T47D (cell line): ENCODE measurements around the gene CFAP299.
A peak's percentile ranks its signal among the peaks of the same experiment; 100 is the strongest.

Experiments
- DNase-seq, 2 experiments: peaks; one replicate each; pipeline versions ENCODE4 v3.0.0 to v3.0.0-alpha.2; 2011 to 2012; ENCODE audit warnings: low read depth in 1 of 2, low spot score in 1 of 2
- JUND ChIP-seq: IDR thresholded peaks from 2 replicates; pipeline ENCODE4 v1.6.1; 2012; ENCODE audit warnings: low read depth
- in situ Hi-C: cut with HindIII; loops from 2 replicates; pipeline ENCODE4 v1.10.0; 2016; ENCODE audit warnings: low sequenced_read_pairs, low pct_unique_long_range_greater_than_20kb

CFAP299 gene

GRCh38 chr4:80922941-80923340, 587.4 kb downstream of the CFAP299 start:
- no peak for DNase-seq
- in situ Hi-C loops, result no loop called here
- TF ChIP-seq JUND, result no peak

GRCh38 chr4:80925293-80925692, 589.8 kb downstream of the CFAP299 start:
- DNase-seq, result no peak

GRCh38 chr4:80926446-80926845, 590.9 kb downstream of the CFAP299 start:
- in situ Hi-C loops, result no loop called here
- no peak for TF ChIP-seq JUND
- DNase-seq, result no peak

More at GRCh38 chr4:80925293-80925692, 589.8 kb downstream of the CFAP299 start:
- in situ Hi-C loops, result no loop called here
- no peak for TF ChIP-seq JUND

- TF ChIP-seq JUND, result no peak
- no peak for DNase-seq
- in situ Hi-C loops, result no loop called here
Observed at GRCh38 chr4:80926891-80927290, 591.4 kb downstream of the CFAP299 start.

GRCh38 chr4:80927420-80927819, 591.9 kb downstream of the CFAP299 start:
- DNase-seq, result no peak
- in situ Hi-C loops, result no loop called here
- TF ChIP-seq JUND, result no peak

- no peak for DNase-seq
- no peak for TF ChIP-seq JUND
- in situ Hi-C loops, result no loop called here
Observed at GRCh38 chr4:80931631-80932081, 596.1 kb downstream of the CFAP299 start.

GRCh38 chr4:80948141-80948540, 612.6 kb downstream of the CFAP299 start:
- TF ChIP-seq JUND, result no peak
- DNase-seq, result no peak
- in situ Hi-C loops, result no loop called here

- no peak for DNase-seq
- in situ Hi-C loops, result no loop called here
- no peak for TF ChIP-seq JUND
Observed at GRCh38 chr4:80948995-80949394, 613.5 kb downstream of the CFAP299 start.

GRCh38 chr4:80956421-80956820, 620.9 kb downstream of the CFAP299 start:
- TF ChIP-seq JUND, result no peak
- in situ Hi-C loops, result no loop called here
- no peak for DNase-seq

- TF ChIP-seq JUND, result no peak
- in situ Hi-C loops, result no loop called here
- no peak for DNase-seq
Observed at GRCh38 chr4:80963051-80963450, 627.5 kb downstream of the CFAP299 start.

- DNase-seq, result no peak
Observed at GRCh38 chr4:80967346-80967745, 631.8 kb downstream of the CFAP299 start.

GRCh38 chr4:80980239-80980638, 644.7 kb downstream of the CFAP299 start:
- in situ Hi-C loops, result no loop called here
- DNase-seq, result no peak
- TF ChIP-seq JUND, result no peak

More at GRCh38 chr4:80967346-80967745, 631.8 kb downstream of the CFAP299 start:
- in situ Hi-C loops, result no loop called here
- TF ChIP-seq JUND, result no peak

- TF ChIP-seq JUND, result no peak
- in situ Hi-C loops, result no loop called here
- no peak for DNase-seq
Observed at GRCh38 chr4:80986011-80986410, 650.5 kb downstream of the CFAP299 start.

- peak; percentile 3 to 75 for DNase-seq
- in situ Hi-C loops, result no loop called here
- no peak for TF ChIP-seq JUND
Observed at GRCh38 chr4:80989921-80990544, 654.5 kb downstream of the CFAP299 start.
